ENCODE data around the gene DPPA4.
"Not testable (repeated sequence)": the region's sequence is repeated elsewhere in the genome, so short reads cannot be mapped to it uniquely, and the experiment has no call there.

DPPA4 gene

DNA sequence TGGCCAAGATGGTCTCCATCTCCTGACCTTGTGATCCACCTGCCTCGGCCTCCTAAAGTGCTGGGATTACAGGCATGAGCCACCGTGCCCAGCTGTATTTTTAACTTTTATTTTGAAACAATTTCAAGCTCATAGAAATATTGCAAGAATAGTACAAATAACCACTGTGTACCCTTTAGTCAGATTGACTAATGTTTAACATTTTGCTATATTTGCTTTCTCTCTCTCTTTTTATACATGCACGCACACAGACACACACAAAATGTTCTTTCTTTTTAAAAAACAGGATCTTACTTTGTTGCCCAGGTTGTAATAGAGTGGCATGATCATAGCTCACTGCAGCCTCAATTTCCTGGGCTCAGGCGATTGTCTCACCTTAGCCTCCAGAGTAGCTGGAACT is 25.5 kb upstream of the DPPA4 start:
- H3K27me3 ChIP-seq (ENCODE audit: control insufficient read depth in 1 of 2, insufficient read depth in 2 of 2, low read length in 2 of 2), result no peaks in the 10 kb centered on the region
- H3K4me1 ChIP-seq (ENCODE audit: control insufficient read depth, insufficient read depth, low read length), result no peaks in the 10 kb centered on the region
- H3K9ac ChIP-seq (ENCODE audit: low read length in 2 of 2), result no peak overlapping the region
- H3K27ac ChIP-seq (ENCODE audit: low read length), result no peak overlapping the region
- H3K36me3 ChIP-seq (ENCODE audit: control insufficient read depth in 2 of 2, insufficient read depth in 2 of 2, low read length in 2 of 2), result no peaks in the 10 kb centered on the region
- H3K9me3 ChIP-seq (ENCODE audit: control insufficient read depth in 2 of 2, low read length in 2 of 2), result no peaks in the 10 kb centered on the region
- H3K4me3 ChIP-seq (ENCODE audit: low read length in 2 of 2), result no peak overlapping the region

DNA sequence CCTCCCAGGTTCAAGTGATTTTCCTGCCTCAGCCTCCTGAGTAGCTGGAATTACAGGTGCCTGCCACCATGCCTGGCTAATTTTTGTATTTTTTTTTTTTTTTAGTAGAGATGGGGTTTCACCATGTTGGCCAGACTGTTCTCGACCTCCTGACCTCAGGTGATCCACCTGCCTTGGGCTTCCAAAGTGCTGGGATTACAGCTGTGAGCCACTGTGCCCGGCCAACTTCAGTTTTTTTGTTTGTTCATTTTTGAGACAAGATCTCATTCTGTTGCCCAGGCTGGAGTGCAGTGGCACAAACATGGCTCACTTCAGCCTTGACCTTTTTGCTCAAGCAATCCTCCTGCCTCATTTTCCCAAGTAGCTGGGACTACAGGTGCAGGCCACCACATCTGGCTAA is 21.5 kb upstream of the DPPA4 start:
- not testable (repeated sequence) for H3K27me3 ChIP-seq (ENCODE audit: control insufficient read depth in 1 of 2, insufficient read depth in 2 of 2, low read length in 2 of 2); H3K4me1 ChIP-seq (ENCODE audit: control insufficient read depth, insufficient read depth, low read length)

GRCh38 chr3:109356442-109357155 is 19.3 kb upstream of the DPPA4 start:
- H3K4me3 ChIP-seq (ENCODE audit: low read length in 2 of 2), result no peak overlapping the region
- no peaks in the 10 kb centered on the region for H3K4me1 ChIP-seq (ENCODE audit: control insufficient read depth, insufficient read depth, low read length)
- H3K9ac ChIP-seq (ENCODE audit: low read length in 2 of 2), result no peak overlapping the region
- H3K27me3 ChIP-seq (ENCODE audit: control insufficient read depth in 1 of 2, insufficient read depth in 2 of 2, low read length in 2 of 2), result no peaks in the 10 kb centered on the region
- H3K36me3 ChIP-seq (ENCODE audit: control insufficient read depth in 2 of 2, insufficient read depth in 2 of 2, low read length in 2 of 2), result no peaks in the 10 kb centered on the region
- H3K9me3 ChIP-seq (ENCODE audit: control insufficient read depth in 2 of 2, low read length in 2 of 2), result no peaks in the 10 kb centered on the region
- H3K27ac ChIP-seq (ENCODE audit: low read length), result no peak overlapping the region

More for the DNA sequence above, 21.5 kb upstream of the DPPA4 start:
- not testable (repeated sequence) for H3K36me3 ChIP-seq (ENCODE audit: control insufficient read depth in 2 of 2, insufficient read depth in 2 of 2, low read length in 2 of 2); H3K27ac ChIP-seq (ENCODE audit: low read length); H3K9ac ChIP-seq (ENCODE audit: low read length in 2 of 2); H3K9me3 ChIP-seq (ENCODE audit: control insufficient read depth in 2 of 2, low read length in 2 of 2); H3K4me3 ChIP-seq (ENCODE audit: low read length in 2 of 2)

DNA sequence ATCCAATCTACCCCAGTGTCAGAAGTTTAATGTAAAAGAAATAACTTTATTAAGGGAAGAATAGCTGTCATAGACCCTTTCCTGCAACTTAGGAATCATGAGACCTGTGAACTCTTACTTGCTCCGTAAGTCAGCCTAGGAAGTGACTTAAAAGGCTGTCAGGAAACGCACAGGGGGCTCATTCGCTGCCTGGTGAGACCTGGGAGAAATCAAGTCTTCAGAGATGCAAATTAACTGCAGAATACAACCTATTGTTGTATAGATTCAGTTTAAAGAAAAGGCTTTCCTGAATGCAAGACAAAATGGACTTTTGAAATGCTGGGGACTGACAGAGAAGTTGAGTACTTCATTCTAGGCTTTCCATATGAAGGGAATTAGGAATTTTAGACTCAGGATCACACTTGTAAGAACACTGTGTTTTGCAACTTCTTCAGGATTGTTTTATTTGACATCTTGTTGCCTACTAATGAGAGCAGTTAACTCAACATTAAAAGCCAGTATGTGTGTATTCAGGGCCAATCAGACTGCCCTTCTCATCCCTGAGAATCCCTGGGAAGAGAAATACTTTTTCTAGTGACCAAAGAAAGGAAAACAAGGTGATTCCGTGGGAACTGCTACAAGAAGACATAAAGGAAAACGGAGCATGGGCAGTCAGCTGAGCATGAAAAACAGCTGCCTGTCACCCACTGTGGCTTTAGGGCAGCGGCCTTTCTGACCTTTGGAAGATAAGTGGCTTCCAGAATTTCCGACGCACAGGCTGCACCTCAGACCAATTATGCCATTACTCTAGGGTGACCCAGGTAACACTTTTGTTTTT is 18.5 kb upstream of the DPPA4 start:
- no peaks in the 10 kb centered on the region for H3K4me1 ChIP-seq (ENCODE audit: control insufficient read depth, insufficient read depth, low read length)
- no peaks in the 10 kb centered on the region for H3K9me3 ChIP-seq (ENCODE audit: control insufficient read depth in 2 of 2, low read length in 2 of 2)
- no peak overlapping the region for H3K27ac ChIP-seq (ENCODE audit: low read length)
- no peaks in the 10 kb centered on the region for H3K36me3 ChIP-seq (ENCODE audit: control insufficient read depth in 2 of 2, insufficient read depth in 2 of 2, low read length in 2 of 2)
- no peak overlapping the region for H3K9ac ChIP-seq (ENCODE audit: low read length in 2 of 2)
- H3K27me3 ChIP-seq (ENCODE audit: control insufficient read depth in 1 of 2, insufficient read depth in 2 of 2, low read length in 2 of 2), result no peaks in the 10 kb centered on the region
- no peak overlapping the region for H3K4me3 ChIP-seq (ENCODE audit: low read length in 2 of 2)

DNA sequence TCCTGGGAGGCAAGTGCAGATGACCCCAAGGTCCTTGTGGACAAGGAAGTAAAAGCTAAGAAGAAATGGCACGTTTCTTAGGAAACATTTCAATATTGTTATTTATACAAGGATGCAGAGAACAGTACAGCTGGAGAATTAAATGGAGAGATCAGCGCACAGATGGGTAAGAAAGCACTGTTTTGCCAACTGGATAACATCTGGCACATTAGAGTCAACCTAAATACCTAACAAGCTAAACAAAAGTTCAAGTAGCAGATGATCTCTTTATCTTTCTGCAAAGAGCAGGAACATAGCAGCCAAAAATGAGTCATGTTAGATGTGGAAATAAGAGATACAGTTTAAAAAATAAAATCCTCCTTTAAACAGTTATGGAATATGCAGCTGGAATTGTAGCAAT is 15.7 kb upstream of the DPPA4 start:
- Histone ChIP-seq H3K9me3 (ENCODE audit: control insufficient read depth in 2 of 2, low read length in 2 of 2) (no peaks in the 10 kb centered on the region), H3K36me3 (ENCODE audit: control insufficient read depth in 2 of 2, insufficient read depth in 2 of 2, low read length in 2 of 2) (no peaks in the 10 kb centered on the region), H3K4me1 (ENCODE audit: control insufficient read depth, insufficient read depth, low read length) (no peaks in the 10 kb centered on the region), H3K9ac (ENCODE audit: low read length in 2 of 2) (no peak overlapping the region), H3K27ac (ENCODE audit: low read length) (no peak overlapping the region), H3K27me3 (ENCODE audit: control insufficient read depth in 1 of 2, insufficient read depth in 2 of 2, low read length in 2 of 2) (no peaks in the 10 kb centered on the region), H3K4me3 (ENCODE audit: low read length in 2 of 2) (no peak overlapping the region)

- no peaks in the 10 kb centered on the region for H3K4me1 ChIP-seq (ENCODE audit: control insufficient read depth, insufficient read depth, low read length)
- H3K36me3 ChIP-seq (ENCODE audit: control insufficient read depth in 2 of 2, insufficient read depth in 2 of 2, low read length in 2 of 2), result no peaks in the 10 kb centered on the region
- no peaks in the 10 kb centered on the region for H3K9me3 ChIP-seq (ENCODE audit: control insufficient read depth in 2 of 2, low read length in 2 of 2)
- no peak overlapping the region for H3K27ac ChIP-seq (ENCODE audit: low read length)
- H3K4me3 ChIP-seq (ENCODE audit: low read length in 2 of 2), result no peak overlapping the region
- H3K27me3 ChIP-seq (ENCODE audit: control insufficient read depth in 1 of 2, insufficient read depth in 2 of 2, low read length in 2 of 2), result no peaks in the 10 kb centered on the region
- H3K9ac ChIP-seq (ENCODE audit: low read length in 2 of 2), result no peak overlapping the region
Measured at GRCh38 chr3:109351231-109351630, 13.9 kb upstream of the DPPA4 start.

GRCh38 chr3:109346770-109347295 is 9.5 kb upstream of the DPPA4 start:
- Histone ChIP-seq H3K27ac (ENCODE audit: low read length) (no peak overlapping the region), H3K36me3 (ENCODE audit: control insufficient read depth in 2 of 2, insufficient read depth in 2 of 2, low read length in 2 of 2) (no peaks in the 10 kb centered on the region), H3K4me3 (ENCODE audit: low read length in 2 of 2) (no peak overlapping the region), H3K9ac (ENCODE audit: low read length in 2 of 2) (no peak overlapping the region), H3K4me1 (ENCODE audit: control insufficient read depth, insufficient read depth, low read length) (no peaks in the 10 kb centered on the region), H3K9me3 (ENCODE audit: control insufficient read depth in 2 of 2, low read length in 2 of 2) (no peaks in the 10 kb centered on the region), H3K27me3 (ENCODE audit: control insufficient read depth in 1 of 2, insufficient read depth in 2 of 2, low read length in 2 of 2) (no peaks in the 10 kb centered on the region)

DNA sequence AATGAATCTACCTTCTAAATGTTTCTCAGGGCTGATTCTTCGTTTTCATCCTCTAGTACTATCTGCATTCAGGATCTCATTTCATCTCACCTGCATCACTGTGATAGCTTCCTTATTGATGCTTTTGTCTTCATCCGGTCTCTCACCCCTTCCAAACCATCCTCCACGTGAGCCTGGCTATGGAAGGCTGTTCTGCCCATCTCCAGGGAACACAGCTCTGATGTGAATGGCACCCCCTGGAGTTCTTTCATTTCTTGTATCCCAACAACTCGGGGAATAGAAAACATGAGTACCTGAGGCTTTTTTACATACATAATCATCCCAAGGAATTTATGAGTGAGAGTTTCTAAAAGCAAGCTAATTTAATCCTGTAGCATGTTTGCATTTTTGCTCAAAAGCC is 8.8 kb upstream of the DPPA4 start:
- Histone ChIP-seq H3K9ac (ENCODE audit: low read length in 2 of 2) (no peak overlapping the region), H3K4me3 (ENCODE audit: low read length in 2 of 2) (no peak overlapping the region), H3K27me3 (ENCODE audit: control insufficient read depth in 1 of 2, insufficient read depth in 2 of 2, low read length in 2 of 2) (no peaks in the 10 kb centered on the region), H3K4me1 (ENCODE audit: control insufficient read depth, insufficient read depth, low read length) (no peaks in the 10 kb centered on the region), H3K9me3 (ENCODE audit: control insufficient read depth in 2 of 2, low read length in 2 of 2) (no peaks in the 10 kb centered on the region), H3K27ac (ENCODE audit: low read length) (no peak overlapping the region), H3K36me3 (ENCODE audit: control insufficient read depth in 2 of 2, insufficient read depth in 2 of 2, low read length in 2 of 2) (no peaks in the 10 kb centered on the region)

GRCh38 chr3:109339714-109340648 is 2.6 kb upstream of the DPPA4 start:
- H3K9ac ChIP-seq (ENCODE audit: low read length in 2 of 2), result no peak overlapping the region
- no peak overlapping the region for H3K4me3 ChIP-seq (ENCODE audit: low read length in 2 of 2)
- no peaks in the 10 kb centered on the region for H3K4me1 ChIP-seq (ENCODE audit: control insufficient read depth, insufficient read depth, low read length)
- H3K36me3 ChIP-seq (ENCODE audit: control insufficient read depth in 2 of 2, insufficient read depth in 2 of 2, low read length in 2 of 2), result no peaks in the 10 kb centered on the region
- H3K9me3 ChIP-seq (ENCODE audit: control insufficient read depth in 2 of 2, low read length in 2 of 2), result no peaks in the 10 kb centered on the region
- H3K27ac ChIP-seq (ENCODE audit: low read length), result no peak overlapping the region
- H3K27me3 ChIP-seq (ENCODE audit: control insufficient read depth in 1 of 2, insufficient read depth in 2 of 2, low read length in 2 of 2), result no peaks in the 10 kb centered on the region

- no peak overlapping the region for H3K9ac ChIP-seq (ENCODE audit: low read length in 2 of 2)
- H3K27me3 ChIP-seq (ENCODE audit: control insufficient read depth in 1 of 2, insufficient read depth in 2 of 2, low read length in 2 of 2), result no peaks in the 10 kb centered on the region
- H3K9me3 ChIP-seq (ENCODE audit: control insufficient read depth in 2 of 2, low read length in 2 of 2), result no peaks in the 10 kb centered on the region
- no peak overlapping the region for H3K27ac ChIP-seq (ENCODE audit: low read length)
- no peaks in the 10 kb centered on the region for H3K36me3 ChIP-seq (ENCODE audit: control insufficient read depth in 2 of 2, insufficient read depth in 2 of 2, low read length in 2 of 2)
- H3K4me1 ChIP-seq (ENCODE audit: control insufficient read depth, insufficient read depth, low read length), result no peaks in the 10 kb centered on the region
- no peak overlapping the region for H3K4me3 ChIP-seq (ENCODE audit: low read length in 2 of 2)
Measured at GRCh38 chr3:109339197-109339596, 1.9 kb upstream of the DPPA4 start.

Data from stomach smooth muscle (tissue), 2 donors.